Panc1 (cell line): Measurements from ENCODE around the gene ANKRD13D. TPM values are rescaled to one million over a fixed set of nuclear protein-coding genes. Genes with fewer than 3 reads are reported as not detected.

ENCODE experiments used
- ATAC-seq: fragments of 200-7000 bp; cut with Tn5 transposase; 2 replicates; pipeline ENCODE4 v1.9.1; 2020; ENCODE audit warnings: mild to moderate bottlenecking, moderate library complexity
- BruUV-seq: library from RNA; stranded (reverse); fragments of 400-500 nt; replicated peaks from 2 replicates; lab custom pipeline; 2021; lab: Mats Ljungman, UMichigan
- CTCF ChIA-PET: fragments of 300-600 bp; sonication (Branson Sonifier 250); formaldehyde crosslinking; loops from one replicate; lab custom pipeline; 2022; ENCODE audit warnings: antibody characterized with exemption; lab: Charles Lee
- POLR2A ChIA-PET: fragments of 300-600 bp; sonication (Branson Sonifier 250); formaldehyde crosslinking; loops from one replicate; lab custom pipeline; 2022; ENCODE audit warnings: antibody characterized with exemption; lab: Charles Lee
- DNase-seq: peaks from one replicate; pipeline ENCODE4 v3.0.0-alpha.2; 2010; ENCODE audit warnings: low read depth, low spot score
- H3K27ac ChIP-seq: 2 replicates; pipeline ENCODE4 v1.5.1; 2011; ENCODE audit warnings: mild to moderate bottlenecking, low read length, inconsistent platforms
- H3K27me3 ChIP-seq: fragments of 200-500 bp; sonication (Bioruptor generic); 2 replicates; pipeline ENCODE4 v1.6.0; 2014; ENCODE audit warnings: low read length, inconsistent platforms; ENCODE audit not compliant: control insufficient read depth, insufficient read depth
- H3K36me3 ChIP-seq: fragments of 200-500 bp; sonication (Bioruptor generic); 2 replicates; pipeline ENCODE4 v1.5.1; 2014; ENCODE audit warnings: inconsistent platforms, mild to moderate bottlenecking, low read length, moderate library complexity; ENCODE audit not compliant: control insufficient read depth, insufficient read depth
- H3K4me1 ChIP-seq: 2 replicates; pipeline ENCODE4 v1.5.1; 2011; ENCODE audit warnings: inconsistent platforms, mild to moderate bottlenecking, low read length, moderate library complexity; ENCODE audit not compliant: control insufficient read depth, insufficient read depth
- H3K4me3 ChIP-seq, 2 experiments: 2 replicates each; pipeline ENCODE4 v1.5.1; 2011 to 2012; ENCODE audit warnings: low read depth in 2 of 2, low read length in 2 of 2, mild to moderate bottlenecking in 2 of 2, inconsistent platforms in 1 of 2, moderate library complexity in 1 of 2
- H3K9me3 ChIP-seq: fragments of 200-500 bp; sonication (Bioruptor generic); 2 replicates; pipeline ENCODE4 v1.5.1; 2014; ENCODE audit warnings: low read depth, mild to moderate bottlenecking, inconsistent platforms, low read length, moderate library complexity; ENCODE audit not compliant: control insufficient read depth, insufficient read depth
- CTCF ChIP-seq: fragments of 450-650 bp; IDR thresholded peaks from 2 replicates; pipeline ENCODE4 v1.5.1; 2017; ENCODE audit warnings: mild to moderate bottlenecking
- POLR2AphosphoS5 ChIP-seq: IDR thresholded peaks from 2 replicates; pipeline ENCODE4 v1.6.1; 2012; ENCODE audit warnings: mild to moderate bottlenecking, low read depth, low read length, moderate library complexity
- REST ChIP-seq, 2 experiments: IDR thresholded peaks; 2 replicates each; pipeline ENCODE4 v1.6.1; 2011 to 2012; ENCODE audit warnings: low read depth in 2 of 2, control low read depth in 1 of 2, low read length in 1 of 2, mild to moderate bottlenecking in 1 of 2, moderate library complexity in 1 of 2; ENCODE audit not compliant: insufficient read depth in 1 of 2
- SIN3A ChIP-seq: IDR thresholded peaks from 2 replicates; pipeline ENCODE4 v1.6.1; 2012; ENCODE audit warnings: low read depth, mild to moderate bottlenecking, low read length, moderate library complexity, borderline replicate concordance; ENCODE audit not compliant: insufficient read depth
- TCF7L2 ChIP-seq: IDR thresholded peaks from 2 replicates; pipeline ENCODE4 v1.6.1; 2011; ENCODE audit warnings: mild to moderate bottlenecking, low read depth, low read length, inconsistent platforms
- in situ Hi-C: cut with HindIII; loops from 2 replicates; pipeline ENCODE4 v1.10.0; 2016; ENCODE audit warnings: low sequenced_read_pairs, low pct_unique_long_range_greater_than_20kb
- intact Hi-C: fragments of 100-400 bp; cut with micrococcal nuclease; formaldehyde crosslinking; loops from one replicate; pipeline ENCODE4 v1.10.0; 2022; ENCODE audit not compliant: unreplicated experiment
- total RNA-seq: library from RNA; stranded (reverse); gene quantifications from one replicate; pipeline ENCODE4 v1.2.1, GENCODE V29; 2021; ENCODE audit not compliant: unreplicated experiment

Gene ANKRD13D
- total RNA-seq, 1 experiment from 2014 or later = 76.5 TPM

GRCh38 chr11:67311051-67311555 lies 22.0 kb downstream of the ANKRD13D start:
- H3K36me3 ChIP-seq = no peaks in the 10 kb centered on the region
- ChIA-PET CTCF (no interaction called here), POLR2A (no interaction called here)
- no peak overlapping the region for H3K27ac ChIP-seq
- DNase-seq (no peak), ATAC-seq (no peak)
- in situ Hi-C loops (no loop called here), intact Hi-C loops (loop anchor here (10.0 kb wide), 1 partner anchor 216 kb away; no protein-coding TSS in a partner anchor)
- no peaks in the 10 kb centered on the region for H3K9me3 ChIP-seq
- no peaks in the 10 kb centered on the region for H3K4me1 ChIP-seq
- TF ChIP-seq SIN3A (no peak), REST (IDR thresholded peaks at IDR 0.05; ENCODE audit: insufficient read depth in 1 of 2, low read depth in 2 of 2, low read length in 1 of 2) (no peak), POLR2AphosphoS5 (no peak), CTCF (no peak), TCF7L2 (no peak)
- no TSS peak for BruUV-seq
- no peak overlapping the region for H3K4me3 ChIP-seq
- no peaks in the 10 kb centered on the region for H3K27me3 ChIP-seq

GRCh38 chr11:67311556-67312082 lies 22.5 kb downstream of the ANKRD13D start:
- H3K27ac ChIP-seq = no peak overlapping the region
- no peak overlapping the region for H3K4me3 ChIP-seq
- no peaks in the 10 kb centered on the region for H3K27me3 ChIP-seq
- DNase-seq (no peak), ATAC-seq (peak; percentile 52)
- in situ Hi-C loops = no loop called here
- H3K36me3 ChIP-seq = no peaks in the 10 kb centered on the region
- no TSS peak for BruUV-seq
- POLR2A ChIA-PET = no interaction called here
- no peak for TF ChIP-seq CTCF
- TF ChIP-seq POLR2AphosphoS5 = no peak
- no peak for TF ChIP-seq TCF7L2
- no peak for TF ChIP-seq REST (IDR thresholded peaks at IDR 0.05; ENCODE audit: insufficient read depth in 1 of 2, low read depth in 2 of 2, low read length in 1 of 2)
- TF ChIP-seq SIN3A = no peak
- no peaks in the 10 kb centered on the region for H3K4me1 ChIP-seq
- intact Hi-C loops = loop anchor here (10.0 kb wide), 1 partner anchor 217 kb away; no protein-coding TSS in a partner anchor
- H3K9me3 ChIP-seq = no peaks in the 10 kb centered on the region
- CTCF ChIA-PET = no interaction called here
